Measurements from ENCODE around the gene WDFY4.

The WDFY4 gene

GRCh38 chr10:48691812-48692528, 7.3 kb downstream of the WDFY4 start:
- DNase-seq = no peak

- DNase-seq = no peak
Observed at GRCh38 chr10:48692748-48693147, 8.1 kb downstream of the WDFY4 start.

- DNase-seq = no peak
Observed at GRCh38 chr10:48693206-48693605, 8.5 kb downstream of the WDFY4 start.

GRCh38 chr10:48694371-48695030, 9.8 kb downstream of the WDFY4 start:
- no peak for DNase-seq

- DNase-seq = no peak
Observed at GRCh38 chr10:48695636-48696534, 11.2 kb downstream of the WDFY4 start.

GRCh38 chr10:48696535-48696873, 11.8 kb downstream of the WDFY4 start:
- no peak for DNase-seq

GRCh38 chr10:48697091-48697490, 12.4 kb downstream of the WDFY4 start:
- DNase-seq = no peak

GRCh38 chr10:48697821-48698764, 13.4 kb downstream of the WDFY4 start:
- no peak for DNase-seq

- DNase-seq = no peak
Observed at GRCh38 chr10:48699011-48699627, 14.4 kb downstream of the WDFY4 start.

GRCh38 chr10:48700071-48700470, 15.4 kb downstream of the WDFY4 start:
- no peak for DNase-seq

GRCh38 chr10:48700493-48700892, 15.8 kb downstream of the WDFY4 start:
- no peak for DNase-seq

- no peak for DNase-seq
Observed at GRCh38 chr10:48701139-48701901, 16.6 kb downstream of the WDFY4 start.

GRCh38 chr10:48701941-48702340, 17.3 kb downstream of the WDFY4 start:
- DNase-seq = no peak

- DNase-seq = no peak
Observed at GRCh38 chr10:48703531-48704122, 19.0 kb downstream of the WDFY4 start.

GRCh38 chr10:48704156-48704555, 19.5 kb downstream of the WDFY4 start:
- no peak for DNase-seq

GRCh38 chr10:48705401-48705938, 20.8 kb downstream of the WDFY4 start:
- DNase-seq = no peak

GRCh38 chr10:48707472-48707871, 22.8 kb downstream of the WDFY4 start:
- DNase-seq = peak in 1 of 3 donors; percentile 33

GRCh38 chr10:48708144-48708543, 23.5 kb downstream of the WDFY4 start:
- peak; percentile 38 to 57 (median 52) for DNase-seq

- DNase-seq = no peak
Observed at GRCh38 chr10:48710647-48711275, 26.1 kb downstream of the WDFY4 start.

- no peak for DNase-seq
Observed at GRCh38 chr10:48711830-48712229, 27.2 kb downstream of the WDFY4 start.
